Activated T-cell treated with anti-CD3 and anti-CD28 coated beads, Interleukin-2, amount 50 U/mL, for 4 hours (primary cell): Measurements from ENCODE around the gene PAIP2. TPM values are rescaled to one million over a fixed set of nuclear protein-coding genes. Genes with fewer than 3 reads are reported as not detected.
A peak's percentile ranks its signal among the peaks of the same experiment; 100 is the strongest.

Experiments used
- ATAC-seq, 2 donors: fragments of 200-7000 bp; cut with Tn5 transposase; one replicate each; pipeline ENCODE4 v1.10.0; 2021
- DNase-seq: peaks from one replicate; pipeline ENCODE4 v3.0.0-alpha.2; 2020
- H3K27me3 Mint-ChIP-seq: one replicate; pipeline ENCODE4 v1.8.0; 2021; ENCODE audit warnings: low read depth, mixed read lengths
- H3K36me3 Mint-ChIP-seq: one replicate; pipeline ENCODE4 v1.8.0; 2022; ENCODE audit warnings: mixed read lengths; ENCODE audit not compliant: insufficient read depth
- H3K4me1 Mint-ChIP-seq: one replicate; pipeline ENCODE4 v1.8.0; 2021; ENCODE audit warnings: low read depth, mixed read lengths
- H3K4me3 Mint-ChIP-seq: one replicate; pipeline ENCODE4 v1.8.0; 2021; ENCODE audit warnings: mild to moderate bottlenecking, moderate library complexity, mixed read lengths
- H3K9me3 Mint-ChIP-seq: one replicate; pipeline ENCODE4 v1.8.0; 2021; ENCODE audit warnings: mixed read lengths
- total RNA-seq, 3 donors: library from RNA; stranded (reverse); gene quantifications; one replicate each; pipeline ENCODE4 v1.2.1, GENCODE V29; 2021

The PAIP2 gene
- total RNA-seq, 3 donors from 2014 or later: 47.0 to 59.9 (median 50.5) TPM

DNA sequence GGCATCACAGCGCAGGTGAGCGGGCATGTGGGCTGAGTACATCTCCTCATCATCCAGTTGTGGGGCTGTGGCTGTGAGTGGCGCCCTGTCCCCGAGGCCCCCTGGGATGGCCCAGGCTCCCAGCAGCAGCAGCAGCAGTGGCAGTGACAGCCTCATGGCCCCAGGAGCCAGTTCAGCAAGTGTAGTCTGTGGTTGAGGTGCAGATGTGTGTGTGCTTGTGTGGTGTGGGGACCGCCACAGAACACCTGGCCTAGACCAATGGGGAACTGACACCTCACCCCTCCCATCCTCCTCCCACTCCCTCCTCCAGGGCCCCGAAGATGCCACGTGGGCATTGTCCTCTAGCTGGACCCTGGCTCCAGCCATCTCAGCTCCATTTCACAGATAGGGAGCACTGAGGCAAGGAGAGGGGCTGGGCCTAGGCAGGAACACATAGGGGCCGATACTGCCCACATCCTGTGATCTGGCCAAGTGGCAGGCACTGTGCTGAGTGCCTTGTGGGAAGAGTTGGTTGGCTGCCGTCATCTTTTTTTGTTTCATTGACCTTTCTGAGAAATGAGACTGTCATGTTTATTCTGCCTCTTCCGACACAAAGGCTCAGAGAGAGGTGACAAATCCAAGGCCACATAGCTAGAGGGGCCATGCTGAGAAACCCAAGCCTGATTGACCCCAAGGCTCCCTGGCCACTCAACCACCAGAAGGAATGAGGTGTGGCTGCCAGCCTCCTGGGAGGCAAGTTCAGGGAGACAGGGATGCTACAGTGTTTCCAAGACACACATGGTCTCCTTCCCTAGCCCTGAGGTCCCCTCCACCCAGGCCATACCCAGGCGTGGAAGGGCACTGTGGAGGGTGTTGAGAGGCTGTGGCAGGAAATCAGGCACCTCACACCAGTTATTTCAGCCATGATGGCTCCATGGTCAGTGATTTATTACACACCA lies 48.3 kb downstream of the PAIP2 start, which contains the start of gene MZB1:
Gene MZB1, minus strand, starts transcription at position 213 of the 938 bp plus-strand sequence. Its CDS starts 57 bp downstream, at position 156.
- Mint-ChIP-seq H3K27me3 (no peaks in the 10 kb centered on the region), H3K4me1 (peaks cover 50% of the 10 kb centered on the region), H3K4me3 (peak within 1 kb of the TSS; percentile 62), H3K36me3 (no peaks in the 10 kb centered on the region), H3K9me3 (no peaks in the 10 kb centered on the region)
- peak; percentile 41 to 48 for ATAC-seq
- DNase-seq: peak; percentile 38

DNA sequence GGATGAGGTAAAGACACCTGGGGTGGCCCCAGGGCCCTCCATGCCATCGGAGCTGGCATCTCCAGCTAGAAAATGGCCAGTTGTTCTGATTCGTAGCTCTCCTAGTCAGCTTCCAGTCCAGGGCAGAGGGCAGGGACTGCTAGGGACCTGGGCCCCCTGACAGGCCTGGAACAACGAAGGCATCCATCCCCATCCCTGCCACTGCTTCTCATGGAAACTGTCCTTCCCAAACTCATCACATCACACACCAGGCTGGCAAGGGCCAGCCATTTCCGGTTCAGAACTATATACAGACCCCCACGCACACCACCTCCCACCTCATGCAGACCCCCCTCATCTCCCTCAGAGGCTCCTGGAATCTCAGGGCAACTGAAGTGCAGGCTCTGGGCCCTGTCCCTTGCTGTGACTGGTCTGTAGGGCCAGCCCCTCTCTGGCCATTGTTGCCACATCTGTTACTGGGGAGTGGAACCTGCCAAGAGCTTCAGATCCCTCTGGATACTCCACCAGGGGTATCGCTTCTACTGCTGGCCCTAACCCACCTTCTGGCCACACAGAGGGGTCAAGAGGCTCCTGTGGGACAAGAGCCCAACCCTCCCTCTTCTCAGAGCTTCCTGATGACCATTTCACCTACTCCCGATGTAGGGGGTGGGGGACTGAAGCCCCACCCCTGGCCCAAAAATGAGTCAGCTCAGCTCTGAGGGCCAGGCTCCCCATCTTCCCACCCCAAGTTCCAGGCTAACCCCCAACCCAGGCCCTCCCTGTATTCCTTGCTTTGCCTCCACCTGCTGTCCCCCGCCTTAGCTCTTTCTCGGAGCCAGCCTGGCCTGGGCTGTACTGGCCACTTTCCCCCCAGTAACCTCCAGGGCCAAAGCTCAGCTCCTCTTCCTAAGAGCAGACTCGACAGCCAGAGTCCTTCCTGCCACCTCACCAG lies 49.2 kb downstream of the PAIP2 start:
- ATAC-seq: no peak
- H3K36me3 Mint-ChIP-seq: no peaks in the 10 kb centered on the region
- peaks cover 41% of the 10 kb centered on the region for H3K4me1 Mint-ChIP-seq
- H3K9me3 Mint-ChIP-seq: no peaks in the 10 kb centered on the region
- peak overlapping the region; percentile 85 for H3K4me3 Mint-ChIP-seq
- DNase-seq: no peak
- H3K27me3 Mint-ChIP-seq: no peaks in the 10 kb centered on the region

DNA sequence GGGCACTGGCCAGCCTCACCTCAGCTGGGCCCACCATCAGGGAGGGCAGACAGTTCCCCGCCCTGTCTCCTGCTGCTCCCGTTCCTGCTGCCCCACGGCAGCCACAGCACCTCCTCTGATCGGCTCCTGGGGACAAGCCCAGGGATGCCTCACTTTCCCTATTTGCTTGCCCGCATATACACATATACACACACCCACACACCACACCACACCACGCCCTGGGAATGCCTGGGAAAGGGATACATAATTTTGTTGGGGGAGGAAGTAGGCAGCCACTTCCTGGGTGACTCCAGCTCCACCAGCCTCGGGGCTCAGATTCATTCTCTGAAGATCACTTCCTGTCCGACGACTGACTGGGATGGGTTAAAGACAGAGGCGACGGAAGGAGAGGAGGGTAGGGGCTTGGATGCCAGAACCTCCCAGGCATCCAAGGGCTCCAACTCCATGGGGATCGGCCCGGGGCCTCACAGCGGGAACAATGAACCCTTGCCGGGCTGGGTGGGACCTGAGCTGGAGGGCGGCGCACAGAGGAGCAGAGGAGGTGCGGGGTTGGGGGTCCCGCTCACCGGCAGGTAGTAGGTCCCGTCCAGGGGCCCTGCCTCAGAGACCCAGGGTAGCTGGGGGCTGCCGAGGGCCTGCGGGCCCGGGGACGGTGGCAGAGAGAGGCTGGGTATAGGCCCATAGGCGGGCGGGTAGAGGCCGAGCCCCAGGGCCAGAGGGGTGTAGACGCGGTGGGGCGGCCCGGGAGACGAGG lies 50.1 kb downstream of the PAIP2 start:
- DNase-seq (no peak), ATAC-seq (peak in 1 of 2 donors; percentile 3)
- H3K9me3 Mint-ChIP-seq: no peaks in the 10 kb centered on the region
- peak overlapping the region; percentile 85 for H3K4me3 Mint-ChIP-seq
- peaks cover 35% of the 10 kb centered on the region for H3K4me1 Mint-ChIP-seq
- H3K27me3 Mint-ChIP-seq: no peaks in the 10 kb centered on the region
- no peaks in the 10 kb centered on the region for H3K36me3 Mint-ChIP-seq

DNA sequence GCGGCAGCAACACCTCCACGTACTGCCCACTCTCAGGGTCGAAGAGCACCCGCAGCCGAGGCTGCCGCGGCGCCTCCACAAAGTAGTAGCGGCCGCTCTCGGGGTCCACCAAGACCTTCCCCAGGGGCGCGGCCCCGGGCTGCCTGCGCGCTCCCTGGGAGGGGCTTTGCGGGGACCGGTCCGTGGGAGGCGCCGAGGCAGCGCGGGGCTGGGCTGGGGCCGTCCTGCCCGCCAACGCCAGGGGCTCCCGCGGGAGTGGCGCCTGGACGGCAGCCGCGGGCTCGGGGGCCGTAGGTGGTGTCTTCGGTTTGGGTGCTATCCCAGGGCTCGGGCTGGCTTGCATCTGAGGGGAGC lies 50.6 kb downstream of the PAIP2 start:
- no peak for DNase-seq
- Mint-ChIP-seq H3K27me3 (no peaks in the 10 kb centered on the region), H3K9me3 (no peaks in the 10 kb centered on the region), H3K4me3 (peak overlapping the region; percentile 89), H3K4me1 (peaks cover 34% of the 10 kb centered on the region), H3K36me3 (no peaks in the 10 kb centered on the region)
- ATAC-seq: peak in 1 of 2 donors; percentile 39

DNA sequence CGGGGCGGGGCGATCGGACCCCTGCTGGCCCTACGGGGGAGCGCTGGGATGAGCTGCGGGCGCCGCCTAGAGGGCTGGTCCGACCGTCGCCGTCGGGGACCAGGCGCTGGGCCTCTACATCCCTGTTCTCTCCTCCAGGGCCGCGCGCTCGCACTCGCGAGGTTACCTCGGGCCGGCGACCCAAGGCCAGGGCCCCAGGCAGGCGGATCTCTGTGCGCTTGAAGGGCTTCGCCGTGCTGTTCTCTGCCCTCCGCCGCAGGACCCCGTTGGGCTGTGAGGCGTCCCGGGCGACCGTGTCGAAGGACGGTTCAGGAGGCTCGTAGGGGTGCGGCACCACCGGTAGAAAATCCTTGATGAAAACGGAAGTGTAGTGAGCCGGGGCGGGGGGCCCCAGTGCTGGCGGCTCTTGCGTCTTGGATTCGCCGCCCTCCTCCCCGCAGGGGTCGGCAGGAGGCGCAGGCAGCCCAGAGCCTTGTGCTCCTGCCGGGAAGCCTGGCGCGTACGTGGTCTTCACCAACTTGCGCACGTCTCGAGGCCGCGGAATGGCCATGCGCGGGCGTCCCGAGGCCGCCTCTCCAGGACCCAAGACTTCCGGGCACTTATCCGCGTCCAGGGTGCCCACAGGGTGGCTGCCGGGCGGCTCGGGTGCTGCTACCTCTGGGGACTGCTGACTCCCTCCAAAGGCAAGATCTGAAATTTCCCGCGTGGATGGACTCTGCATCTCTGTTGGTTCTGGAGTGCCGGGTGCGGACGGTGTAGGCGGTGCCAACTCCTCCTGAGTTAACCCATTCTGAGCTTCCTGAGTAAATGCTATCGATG lies 51.2 kb downstream of the PAIP2 start:
- peak; percentile 63 for DNase-seq
- Mint-ChIP-seq H3K9me3 (no peaks in the 10 kb centered on the region), H3K4me1 (peaks cover 34% of the 10 kb centered on the region), H3K27me3 (no peaks in the 10 kb centered on the region), H3K36me3 (no peaks in the 10 kb centered on the region), H3K4me3 (peak overlapping the region; percentile 89)
- peak; percentile 73 to 81 for ATAC-seq

DNA sequence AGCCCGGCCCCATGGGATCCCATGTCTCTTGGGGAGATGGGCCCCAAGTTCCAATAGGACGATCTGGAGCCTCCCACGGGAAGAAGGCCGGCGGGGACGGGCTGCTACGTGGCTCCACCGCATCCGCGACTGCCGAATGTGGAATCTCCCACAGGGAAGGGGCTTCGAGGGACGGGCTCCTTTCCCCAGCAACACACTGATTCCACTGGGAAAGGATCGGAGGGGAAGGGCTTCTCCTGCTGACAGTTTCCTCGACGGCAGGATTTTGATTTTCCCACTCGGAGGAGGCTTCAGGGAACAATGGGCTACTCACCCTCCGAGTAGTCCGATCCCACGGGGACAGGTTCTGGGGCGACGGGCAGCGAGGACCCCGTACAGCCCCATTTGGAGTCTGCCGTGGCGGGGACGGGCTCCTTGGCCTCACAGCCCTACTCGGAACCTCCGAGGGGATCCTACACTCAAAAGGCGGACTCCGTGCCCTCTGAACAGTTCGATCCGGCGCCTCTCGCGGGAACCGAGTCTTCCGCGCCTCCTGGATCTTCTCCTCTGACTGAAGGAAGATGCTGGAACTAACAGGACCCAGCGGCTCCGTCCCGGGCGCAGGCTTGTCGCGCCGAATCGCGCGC lies 52.0 kb downstream of the PAIP2 start:
- H3K4me1 Mint-ChIP-seq: peaks cover 34% of the 10 kb centered on the region
- H3K9me3 Mint-ChIP-seq: no peaks in the 10 kb centered on the region
- DNase-seq: no peak
- no peaks in the 10 kb centered on the region for H3K36me3 Mint-ChIP-seq
- H3K27me3 Mint-ChIP-seq: no peaks in the 10 kb centered on the region
- no peak for ATAC-seq
- H3K4me3 Mint-ChIP-seq: peak overlapping the region; percentile 89

DNA sequence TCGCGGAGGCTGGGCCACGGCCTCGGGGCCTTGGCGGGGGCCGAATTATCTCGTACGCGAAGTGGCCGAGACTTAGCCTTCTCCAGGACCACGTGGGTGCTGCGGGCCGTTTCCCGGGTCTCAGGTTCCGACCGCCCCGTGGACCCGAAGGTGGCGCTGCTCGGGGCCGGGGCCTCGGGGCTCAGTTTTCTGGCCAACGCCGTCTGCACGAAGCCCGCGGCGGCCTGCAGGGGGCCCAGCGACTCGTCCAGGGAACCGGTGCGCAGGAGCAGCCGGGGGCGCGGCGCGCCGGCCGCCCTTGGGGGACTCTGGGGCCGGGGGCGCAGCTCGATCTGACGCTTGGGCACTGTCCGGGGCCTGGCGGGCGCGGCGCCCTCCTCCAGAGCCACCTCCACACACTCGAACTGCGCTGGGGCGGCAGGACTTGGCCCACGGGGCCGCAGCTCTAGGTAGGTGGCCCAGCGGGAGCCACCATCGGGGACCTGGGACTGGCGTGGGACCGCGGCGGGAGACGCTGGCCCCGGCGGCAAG lies 52.5 kb downstream of the PAIP2 start:
- DNase-seq: peak; percentile 56
- no peaks in the 10 kb centered on the region for H3K27me3 Mint-ChIP-seq
- ATAC-seq: peak in 1 of 2 donors; percentile 30
- peaks cover 35% of the 10 kb centered on the region for H3K4me1 Mint-ChIP-seq
- H3K9me3 Mint-ChIP-seq: no peaks in the 10 kb centered on the region
- H3K4me3 Mint-ChIP-seq: peak overlapping the region; percentile 89
- H3K36me3 Mint-ChIP-seq: peaks cover under 1% of the 10 kb centered on the region

DNA sequence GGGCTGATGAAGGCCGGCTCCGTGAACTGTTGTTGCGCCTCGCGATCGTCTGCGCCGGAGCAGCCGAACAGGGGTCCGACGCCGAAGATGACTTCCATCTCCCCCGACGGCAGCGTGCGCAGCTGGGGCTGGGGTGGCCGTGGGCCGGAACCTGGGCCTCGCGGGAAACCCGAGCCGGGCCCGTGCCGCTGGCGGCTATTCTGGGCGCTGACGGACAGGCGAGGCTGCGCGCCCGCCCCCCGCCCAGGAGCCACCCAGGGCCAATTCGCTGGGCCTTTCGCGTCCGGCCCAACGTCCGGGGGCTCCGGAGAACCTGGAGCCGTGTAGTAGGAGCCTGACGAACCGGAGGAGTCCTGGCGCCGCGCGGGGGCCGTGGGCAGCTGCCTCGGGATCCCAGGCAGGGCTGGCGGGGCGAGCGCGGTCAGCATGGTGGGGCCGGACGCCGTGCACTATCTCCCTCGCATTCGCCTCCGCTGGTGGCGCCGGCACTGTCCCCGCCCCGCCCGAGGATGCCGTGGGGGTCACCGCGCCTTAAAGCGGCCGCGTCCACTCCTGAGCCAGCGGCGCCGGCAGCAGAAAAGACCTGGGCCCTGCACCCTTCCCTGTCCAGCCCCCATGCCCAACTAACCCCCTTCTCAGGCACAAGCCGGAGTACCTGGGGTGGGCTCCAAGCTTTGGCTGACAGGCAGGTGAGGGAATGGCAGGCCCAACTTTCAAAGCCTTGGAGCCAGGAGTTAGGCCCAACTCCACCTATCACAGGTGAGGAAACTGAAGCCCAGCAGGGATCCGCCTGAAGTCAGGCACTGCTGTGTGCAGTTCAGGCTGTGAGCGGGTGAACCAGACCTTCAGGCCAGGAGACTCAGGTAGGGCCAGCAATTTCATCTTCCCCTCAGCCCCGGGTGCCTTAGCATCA lies 53.3 kb downstream of the PAIP2 start, which contains the start of gene PROB1:
Gene PROB1, minus strand, starts transcription at position 451 of the 913 bp plus-strand sequence. Its CDS starts 23 bp downstream, at position 428.
- no peaks in the 10 kb centered on the region for H3K9me3 Mint-ChIP-seq
- peaks cover 33% of the 10 kb centered on the region for H3K4me1 Mint-ChIP-seq
- ATAC-seq (no peak), DNase-seq (no peak)
- peak within 1 kb of the TSS; percentile 89 for H3K4me3 Mint-ChIP-seq
- no peaks in the 10 kb centered on the region for H3K27me3 Mint-ChIP-seq
- peaks cover 4% of the 10 kb centered on the region for H3K36me3 Mint-ChIP-seq

DNA sequence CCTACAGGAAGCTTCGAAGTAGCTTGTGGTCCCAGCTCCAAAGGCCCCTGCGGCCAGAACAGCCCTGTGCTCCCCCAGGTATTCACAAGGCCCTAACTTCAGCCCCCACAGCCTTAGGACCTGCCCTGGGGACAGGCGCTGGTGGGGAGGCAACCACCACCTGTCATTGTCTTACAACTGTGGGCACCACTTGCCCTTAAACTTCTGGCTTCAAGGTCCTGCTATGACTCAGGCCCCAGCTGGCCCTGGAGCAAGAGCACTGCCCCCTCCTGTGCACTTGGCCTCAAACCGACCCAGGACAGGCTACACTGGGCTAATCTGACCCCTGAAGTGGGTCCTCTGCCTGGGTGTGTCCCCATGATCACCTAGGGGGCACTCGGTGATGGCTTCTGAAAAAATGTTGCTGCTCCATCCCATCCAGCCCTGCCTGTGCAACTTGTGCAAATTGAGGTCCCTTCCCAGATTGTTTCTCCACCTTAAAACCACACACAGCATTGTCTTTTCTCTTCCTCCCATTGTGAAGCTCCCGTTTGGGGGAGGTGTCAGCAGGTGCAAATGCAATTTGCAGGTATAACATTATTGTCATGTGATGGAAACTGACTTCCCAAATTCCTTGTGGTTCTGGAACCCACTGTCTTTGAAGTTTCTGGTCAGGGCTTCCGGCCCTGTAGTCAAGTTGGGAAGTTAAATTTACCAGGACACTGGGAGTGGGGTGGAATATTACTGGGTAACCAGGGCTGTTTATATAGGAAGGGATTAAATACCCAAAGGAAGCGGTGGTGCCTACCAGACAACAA lies 54.4 kb downstream of the PAIP2 start:
- H3K36me3 Mint-ChIP-seq: peaks cover 4% of the 10 kb centered on the region
- peak overlapping the region; percentile 51 for H3K4me3 Mint-ChIP-seq
- no peak for DNase-seq
- H3K4me1 Mint-ChIP-seq: peaks cover 21% of the 10 kb centered on the region
- no peaks in the 10 kb centered on the region for H3K9me3 Mint-ChIP-seq
- H3K27me3 Mint-ChIP-seq: no peaks in the 10 kb centered on the region
- ATAC-seq: no peak

DNA sequence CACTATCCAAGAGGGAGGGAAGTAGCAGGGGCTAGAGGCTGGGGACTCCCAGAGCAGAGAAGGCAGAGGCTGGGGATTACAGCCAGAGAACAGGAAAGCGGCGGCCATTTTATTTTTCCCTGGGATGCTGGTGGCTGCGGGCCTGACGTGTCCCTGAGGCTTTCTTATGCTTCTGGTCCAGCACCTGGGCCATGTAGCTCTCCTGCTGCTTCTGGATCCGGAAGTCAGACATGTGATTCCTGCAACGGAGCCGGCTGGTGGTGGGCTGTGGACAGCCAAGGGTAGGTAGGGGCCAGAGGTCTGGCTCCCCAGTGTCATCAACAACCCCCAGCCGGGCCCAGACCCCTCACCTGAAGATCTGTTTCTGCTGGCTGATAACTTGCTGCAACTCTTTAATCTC lies 55.0 kb downstream of the PAIP2 start:
- H3K36me3 Mint-ChIP-seq: peaks cover 4% of the 10 kb centered on the region
- no peaks in the 10 kb centered on the region for H3K27me3 Mint-ChIP-seq
- ATAC-seq (no peak), DNase-seq (no peak)
- H3K4me3 Mint-ChIP-seq: no peak overlapping the region
- peaks cover 15% of the 10 kb centered on the region for H3K4me1 Mint-ChIP-seq
- no peaks in the 10 kb centered on the region for H3K9me3 Mint-ChIP-seq

DNA sequence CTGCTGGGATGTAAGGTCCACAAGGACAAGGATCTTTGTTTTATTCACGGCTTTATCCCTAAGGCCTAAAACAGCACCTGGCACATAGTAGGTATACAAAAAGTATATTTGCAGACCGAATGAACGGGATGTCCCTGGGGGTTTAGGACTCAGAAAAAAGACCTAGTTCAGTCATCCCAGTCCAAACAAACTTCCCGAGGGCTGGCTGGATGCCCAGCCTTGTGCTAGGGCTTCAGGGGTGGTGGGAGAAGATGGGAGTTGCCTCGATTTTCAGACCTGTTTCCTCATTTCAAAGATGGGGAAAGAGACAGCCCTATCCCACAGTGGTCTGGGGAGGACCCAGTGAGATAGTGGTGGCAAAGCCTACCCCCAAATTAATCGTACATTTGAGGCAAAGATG lies 56.3 kb downstream of the PAIP2 start:
- no peaks in the 10 kb centered on the region for H3K27me3 Mint-ChIP-seq
- peaks cover 4% of the 10 kb centered on the region for H3K36me3 Mint-ChIP-seq
- H3K4me1 Mint-ChIP-seq: peaks cover 16% of the 10 kb centered on the region
- no peaks in the 10 kb centered on the region for H3K9me3 Mint-ChIP-seq
- ATAC-seq (no peak), DNase-seq (no peak)
- no peak overlapping the region for H3K4me3 Mint-ChIP-seq
